Activated CD4-positive, alpha-beta T cell treated with anti-CD3 and anti-CD28 coated beads for 48 hours (primary cell): ENCODE measurements around the gene DHX30.

Experiments used
- DNase-seq: peaks from one replicate; pipeline ENCODE4 v3.0.0-alpha.2; 2020

Gene DHX30

GRCh38 chr3:47852604-47853602 is 50.0 kb downstream of the DHX30 start:
- DNase-seq, result no peak

- DNase-seq, result no peak
These were observed 51.3 kb downstream of the DHX30 start for GRCh38 chr3:47854267-47854666.

GRCh38 chr3:47854720-47855455 is 52.0 kb downstream of the DHX30 start:
- DNase-seq, result no peak

GRCh38 chr3:47855461-47856383 is 52.8 kb downstream of the DHX30 start:
- no peak for DNase-seq

- no peak for DNase-seq
These were observed 53.7 kb downstream of the DHX30 start for GRCh38 chr3:47856669-47857068.

- no peak for DNase-seq
These were observed 54.2 kb downstream of the DHX30 start for GRCh38 chr3:47857151-47857550.

GRCh38 chr3:47859956-47860605 is 57.1 kb downstream of the DHX30 start:
- DNase-seq, result no peak

- no peak for DNase-seq
These were observed 60.6 kb downstream of the DHX30 start for GRCh38 chr3:47863391-47864128.

GRCh38 chr3:47865192-47865591 is 62.3 kb downstream of the DHX30 start:
- no peak for DNase-seq

- DNase-seq, result no peak
These were observed 64.6 kb downstream of the DHX30 start for GRCh38 chr3:47867451-47868044.

- DNase-seq, result no peak
These were observed 65.4 kb downstream of the DHX30 start for GRCh38 chr3:47868306-47868705.

- no peak for DNase-seq
These were observed 67.2 kb downstream of the DHX30 start for GRCh38 chr3:47870156-47870555.

- no peak for DNase-seq
These were observed 67.8 kb downstream of the DHX30 start for GRCh38 chr3:47870702-47871260.

GRCh38 chr3:47871389-47871788 is 68.5 kb downstream of the DHX30 start:
- no peak for DNase-seq

GRCh38 chr3:47872916-47873315 is 70.0 kb downstream of the DHX30 start:
- DNase-seq, result no peak

- no peak for DNase-seq
These were observed 71.5 kb downstream of the DHX30 start for GRCh38 chr3:47874438-47874837.

- DNase-seq, result no peak
These were observed 72.0 kb downstream of the DHX30 start for GRCh38 chr3:47874913-47875312.

- no peak for DNase-seq
These were observed 74.4 kb downstream of the DHX30 start for GRCh38 chr3:47877290-47877689.

GRCh38 chr3:47877719-47878118 is 74.8 kb downstream of the DHX30 start:
- DNase-seq, result no peak

- DNase-seq, result no peak
These were observed 79.4 kb downstream of the DHX30 start for GRCh38 chr3:47882338-47882737.

GRCh38 chr3:47884603-47885002 is 81.7 kb downstream of the DHX30 start:
- DNase-seq, result no peak
